Liver (tissue), 9 donors: ENCODE data around the gene FNTB. TPM values are rescaled to one million over a fixed set of nuclear protein-coding genes. Genes with fewer than 3 reads are reported as not detected.

Source experiments
- DNase-seq: peaks from one replicate; pipeline ENCODE4 v3.0.0-alpha.2; 2017; ENCODE audit warnings: low spot score
- H3K27ac ChIP-seq, 2 donors: one replicate each; pipeline ENCODE4 v1.7.0; 2013; ENCODE audit warnings: inconsistent platforms in 2 of 2, low read length in 2 of 2, control low read depth in 1 of 2, low read depth in 1 of 2, mild to moderate bottlenecking in 1 of 2
- H3K27me3 ChIP-seq, 4 donors: one replicate each; pipeline versions ENCODE4 v1.6.1 to v1.7.0; 2013; ENCODE audit warnings: low read length in 3 of 4, inconsistent platforms in 1 of 4, mild to moderate bottlenecking in 1 of 4, moderate library complexity in 1 of 4; ENCODE audit not compliant: control insufficient read depth in 4 of 4, insufficient read depth in 4 of 4
- H3K36me3 ChIP-seq, 4 donors: one replicate each; pipeline versions ENCODE4 v1.6.1 to v1.7.0; 2013; ENCODE audit warnings: low read length in 3 of 4, mild to moderate bottlenecking in 3 of 4, low read depth in 1 of 4, moderate library complexity in 1 of 4; ENCODE audit not compliant: control insufficient read depth in 4 of 4, insufficient read depth in 3 of 4
- H3K4me1 ChIP-seq, 4 donors: one replicate each; pipeline versions ENCODE4 v1.6.1 to v1.7.0; 2013; ENCODE audit warnings: low read length in 3 of 4, mild to moderate bottlenecking in 3 of 4, moderate library complexity in 1 of 4; ENCODE audit not compliant: control insufficient read depth in 4 of 4, insufficient read depth in 4 of 4
- H3K4me3 ChIP-seq, 3 donors: one replicate each; pipeline versions ENCODE4 v1.6.1 to v1.7.0; 2013; ENCODE audit warnings: low read length in 3 of 3, control low read depth in 1 of 3, low read depth in 1 of 3, mild to moderate bottlenecking in 1 of 3
- H3K9ac ChIP-seq, 2 donors: one replicate each; pipeline ENCODE4 v1.7.0; 2013; ENCODE audit warnings: low read length in 2 of 2, mild to moderate bottlenecking in 2 of 2, moderate library complexity in 2 of 2, control low read depth in 1 of 2, low read depth in 1 of 2
- H3K9me3 ChIP-seq, 4 donors: one replicate each; pipeline versions ENCODE4 v1.6.1 to v1.7.0; 2013; ENCODE audit warnings: low read length in 3 of 4; ENCODE audit not compliant: control insufficient read depth in 4 of 4
- ATF3 ChIP-seq: IDR thresholded peaks from 2 replicates; pipeline ENCODE4 v1.6.1; 2016; ENCODE audit warnings: antibody characterized with exemption
- EGR1 ChIP-seq, 2 donors: IDR thresholded peaks; 2 replicates each; pipeline ENCODE4 v1.6.1; 2016 to 2018; ENCODE audit warnings: antibody characterized with exemption in 2 of 2, low read depth in 2 of 2
- FOXA2 ChIP-seq: IDR thresholded peaks from 2 replicates; pipeline ENCODE4 v1.6.1; 2016; ENCODE audit warnings: antibody characterized with exemption
- GABPA ChIP-seq, 2 donors: IDR thresholded peaks in 1 of 2; conservative IDR thresholded peaks in 1 of 2; 2 replicates each; pipeline ENCODE4 v1.6.1; 2016; ENCODE audit warnings: antibody characterized with exemption in 2 of 2, mild to moderate bottlenecking in 1 of 2, moderate library complexity in 1 of 2
- HNF4A ChIP-seq, 2 donors: conservative IDR thresholded peaks; 2 replicates each; pipeline ENCODE4 v1.6.1; 2016; ENCODE audit warnings: antibody characterized with exemption in 2 of 2, mild to moderate bottlenecking in 2 of 2
- HNF4G ChIP-seq: IDR thresholded peaks from 2 replicates; pipeline ENCODE4 v1.6.1; 2016; ENCODE audit warnings: antibody characterized with exemption
- JUND ChIP-seq, 2 donors: IDR thresholded peaks; 2 replicates each; pipeline ENCODE4 v1.6.1; 2016; ENCODE audit warnings: antibody characterized with exemption in 2 of 2
- MAX ChIP-seq: IDR thresholded peaks from 2 replicates; pipeline ENCODE4 v1.6.1; 2016; ENCODE audit warnings: antibody characterized with exemption
- NR2F2 ChIP-seq: IDR thresholded peaks from 2 replicates; pipeline ENCODE4 v1.6.1; 2016; ENCODE audit warnings: antibody characterized with exemption
- RAD21 ChIP-seq, 2 donors: IDR thresholded peaks; 2 replicates each; pipeline ENCODE4 v1.6.1; 2016; ENCODE audit warnings: antibody characterized with exemption in 2 of 2, mild to moderate bottlenecking in 2 of 2
- REST ChIP-seq: IDR thresholded peaks from 2 replicates; pipeline ENCODE4 v1.6.1; 2016; ENCODE audit warnings: antibody characterized with exemption, mild to moderate bottlenecking
- RXRA ChIP-seq, 2 donors: IDR thresholded peaks; 2 replicates each; pipeline ENCODE4 v1.6.1; 2017 to 2018; ENCODE audit warnings: antibody characterized with exemption in 2 of 2, mild to moderate bottlenecking in 1 of 2
- SP1 ChIP-seq: IDR thresholded peaks from 2 replicates; pipeline ENCODE4 v1.6.1; 2018; ENCODE audit warnings: antibody characterized with exemption, mild to moderate bottlenecking
- YY1 ChIP-seq: IDR thresholded peaks from 2 replicates; pipeline ENCODE4 v1.6.1; 2016; ENCODE audit warnings: antibody characterized with exemption, mild to moderate bottlenecking
- ZBTB33 ChIP-seq: IDR thresholded peaks from 2 replicates; pipeline ENCODE4 v1.6.1; 2016; ENCODE audit warnings: antibody characterized with exemption
- WGBS: extraction: QIAGEN DNeasy Blood & Tissue Kit; methylation state at CpG from one replicate; pipeline ENCODE4 v1.1.7; 2013; 5-methylcytosine and 5-hydroxymethylcytosine counted together
- polyA plus RNA-seq, 2 donors: library from polyadenylated mRNA; stranded (reverse) in 1 of 2; unstranded in 1 of 2; fragments of 200-250 nt in 1 of 2; fragments of >200 nt in 1 of 2; fragmentation: Nextera tagmentation in 1 of 2; extraction: Ambion mirVana in 1 of 2; gene quantifications; one replicate each; pipeline versions ENCODE4 v1.2.1 to v1.2.3, GENCODE V29; 2013 to 2015
- total RNA-seq, 2 donors: library from RNA; depleted of rRNA; stranded (reverse); fragments of >200 nt; gene quantifications; one replicate each; pipeline ENCODE4 v1.2.3, GENCODE V29; 2014
- donor health status: healthy.
- donor health status: healthy.
- donor health status: healthy.
- donor health status: healthy.
- donor health status: healthy.

Gene FNTB
- total and polyA plus RNA-seq, 4 donors, result 6.3 to 17.2 (median 9.0) TPM

GRCh38 chr14:65072937-65073336 is 86.2 kb downstream of the FNTB start:
- no peak overlapping the region for H3K9ac ChIP-seq
- peaks cover 0 to 43% (median 18%) of the 10 kb centered on the region in 4 donors for H3K36me3 ChIP-seq

More at GRCh38 chr14:65072937-65073336, 86.2 kb downstream of the FNTB start:
- Histone ChIP-seq H3K4me3 (no peak overlapping the region), H3K4me1 (peaks cover 0 to 8% (median under 1%) of the 10 kb centered on the region in 4 donors), H3K27ac (no peak overlapping the region), H3K27me3 (no peaks in the 10 kb centered on the region), H3K9me3 (no peaks in the 10 kb centered on the region)
- no peak for DNase-seq
- TF ChIP-seq MAX (no peak), ZBTB33 (no peak), NR2F2 (no peak), HNF4A (conservative IDR thresholded peaks at IDR 0.05) (no peak), JUND (IDR thresholded peaks at IDR 0.05) (no peak), REST (no peak), EGR1 (IDR thresholded peaks at IDR 0.05; ENCODE audit: low read depth in 2 of 2) (no peak), HNF4G (no peak), ATF3 (no peak), RXRA (IDR thresholded peaks at IDR 0.05) (no peak), YY1 (no peak), GABPA (IDR thresholded peaks at IDR 0.05 in 1 of 2, conservative IDR thresholded peaks at IDR 0.05 in 1 of 2) (no peak), RAD21 (IDR thresholded peaks at IDR 0.05) (no peak), SP1 (no peak), FOXA2 (no peak)
- WGBS, result 69% methylated on average over 1 of the region's 1 CpG
